Testis (tissue), 3 donors: ENCODE data around the gene SYNPO. TPM values are rescaled to one million over a fixed set of nuclear protein-coding genes. Genes with fewer than 3 reads are reported as not detected.
A peak's percentile ranks its signal among the peaks of the same experiment; 100 is the strongest.

ENCODE experiments used
- DNase-seq: peaks from one replicate; pipeline ENCODE4 v3.0.0-alpha.2; 2019
- H3K27ac ChIP-seq, 2 donors: fragments of 200-600 bp; sonication (generic); one replicate each; pipeline ENCODE4 v1.5.1; 2019
- H3K27me3 ChIP-seq: fragments of 200-600 bp; sonication (generic); one replicate; pipeline ENCODE4 v1.5.1; 2019
- H3K36me3 ChIP-seq: fragments of 200-600 bp; sonication (generic); one replicate; pipeline ENCODE4 v1.5.1; 2017; ENCODE audit warnings: low read depth; ENCODE audit errors: missing control alignments
- H3K4me1 ChIP-seq: fragments of 200-600 bp; sonication (generic); one replicate; pipeline ENCODE4 v1.5.1; 2019
- H3K4me3 ChIP-seq, 2 donors: fragments of 200-600 bp; sonication (generic); one replicate each; pipeline ENCODE4 v1.5.1; 2017 to 2019
- H3K9me3 ChIP-seq: fragments of 200-600 bp; sonication (generic); one replicate; pipeline ENCODE4 v1.5.1; 2017
- CTCF ChIP-seq, 3 experiments: fragments of 450-650 bp in 2 of 3; fragments of 200-600 bp in 1 of 3; sonication (generic) in 1 of 3; IDR thresholded peaks; one replicate each; pipeline ENCODE4 v1.5.1; 2016 to 2019; ENCODE audit warnings: antibody characterized with exemption in 3 of 3, mild to moderate bottlenecking in 2 of 3, moderate library complexity in 1 of 3
- POLR2A ChIP-seq: fragments of 450-650 bp; IDR thresholded peaks from one replicate; pipeline ENCODE4 v1.6.1; 2017; ENCODE audit warnings: antibody characterized with exemption, mild to moderate bottlenecking, moderate library complexity
- WGBS, 2 donors: methylation state at CpG; one replicate each; pipeline ENCODE4 v1.1.5; 2018; 5-methylcytosine and 5-hydroxymethylcytosine counted together
- intact Hi-C: fragments of 100-400 bp; cut with DNase I; formaldehyde crosslinking; loops from one replicate; pipeline ENCODE4 v1.15.1; 2023; ENCODE audit warnings: low total_unique reads
- polyA plus RNA-seq: library from polyadenylated mRNA; stranded (reverse); fragments of 350-450 nt; fragmentation: Illumina TruSeq; extraction: RNeasy Lipid Tissue Mini Kit (QIAGEN cat#74804); gene quantifications from one replicate; pipeline ENCODE4 v1.2.3, GENCODE V29; 2014; ENCODE audit warnings: low read depth, low replicate concordance; ENCODE audit not compliant: insufficient read depth
- total RNA-seq, 2 donors: library from RNA; depleted of rRNA; stranded (reverse); fragments of >200 nt; gene quantifications; one replicate each; pipeline ENCODE4 v1.2.3, GENCODE V29; 2016

The SYNPO gene
- total and polyA plus RNA-seq, 3 donors from 2014 or later: 49.1 to 53.2 (median 52.2) TPM

DNA sequence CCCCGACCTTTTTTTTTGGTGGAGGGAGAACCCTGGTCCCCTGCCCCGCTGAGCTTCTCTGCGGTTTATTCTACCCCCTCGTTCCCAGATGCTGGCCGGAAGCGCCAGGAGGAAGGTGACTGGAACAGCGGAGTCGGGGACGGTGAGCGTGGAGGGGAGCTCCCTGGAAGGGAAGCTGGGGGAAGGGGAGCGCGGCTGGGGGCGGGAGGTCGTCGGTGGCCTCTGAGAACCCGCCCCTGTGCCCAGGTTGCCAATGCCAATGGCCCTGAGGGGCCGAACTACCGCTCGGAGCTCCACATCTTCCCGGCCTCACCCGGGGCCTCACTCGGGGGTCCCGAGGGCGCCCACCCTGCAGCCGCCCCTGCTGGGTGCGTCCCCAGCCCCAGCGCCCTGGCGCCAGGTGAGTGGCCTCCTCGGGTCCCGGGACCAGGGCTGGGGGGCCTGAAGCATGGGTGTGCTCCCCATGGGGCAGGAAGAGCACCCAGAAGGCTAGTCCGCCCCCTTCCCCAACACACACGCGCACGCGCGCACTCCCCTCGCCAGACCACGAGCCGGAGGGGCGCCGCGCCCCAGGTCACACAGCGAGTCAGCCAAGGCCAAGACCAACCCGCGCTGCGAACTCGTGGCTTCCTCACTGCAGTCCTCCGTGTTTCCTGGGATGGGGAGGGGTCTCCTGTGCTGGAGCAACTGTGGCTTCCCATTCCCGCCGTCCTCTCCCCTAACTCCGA is 31.2 kb downstream of the SYNPO start:
- Histone ChIP-seq H3K27ac (peak overlapping the region; percentile 64 to 79), H3K4me1 (peaks cover 30% of the 10 kb centered on the region), H3K36me3 (no peaks in the 10 kb centered on the region), H3K4me3 (peak overlapping the region; percentile 52 to 67), H3K27me3 (no peaks in the 10 kb centered on the region), H3K9me3 (no peaks in the 10 kb centered on the region)
- 6 to 9% methylated on average over 24 to 45 of the region's 51 CpGs for WGBS, 2 donors
- TF ChIP-seq POLR2A: no peak
- no peak for TF ChIP-seq CTCF (IDR thresholded peaks at IDR 0.05)
- no peak for DNase-seq
- intact Hi-C loops: no loop called here

GRCh38 chr5:150672237-150672883 is 31.9 kb downstream of the SYNPO start:
- peak; percentile 45 for DNase-seq
- H3K4me3 ChIP-seq: peak overlapping the region; percentile 52 to 67
- peaks cover 30% of the 10 kb centered on the region for H3K4me1 ChIP-seq
- intact Hi-C loops: no loop called here
- TF ChIP-seq POLR2A (no peak), CTCF (IDR thresholded peaks at IDR 0.05) (no peak)
- no peaks in the 10 kb centered on the region for H3K27me3 ChIP-seq
- peak overlapping the region; percentile 64 to 79 for H3K27ac ChIP-seq
- no peaks in the 10 kb centered on the region for H3K9me3 ChIP-seq
- 8% methylated on average over 20 to 31 of the region's 38 CpGs for WGBS, 2 donors
- no peaks in the 10 kb centered on the region for H3K36me3 ChIP-seq

DNA sequence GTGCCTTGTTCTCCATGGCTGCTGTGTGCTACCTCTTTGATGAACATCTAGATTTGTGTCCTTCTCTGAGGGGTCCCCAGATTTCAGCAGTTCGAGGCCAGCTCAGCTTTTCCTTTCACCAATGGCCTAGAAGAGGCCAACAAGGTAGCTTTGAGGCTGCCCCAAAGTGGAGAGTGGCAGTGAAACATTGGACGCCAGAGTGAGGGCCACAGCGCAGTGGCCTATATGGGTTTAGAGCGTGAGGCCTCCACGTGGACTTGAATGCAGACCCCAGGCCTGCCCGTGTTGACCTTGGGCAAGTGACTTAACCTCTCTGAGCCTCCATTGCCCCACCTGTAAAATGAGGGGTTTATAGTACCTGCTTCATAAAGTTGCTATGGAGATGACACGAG is 32.4 kb downstream of the SYNPO start:
- Histone ChIP-seq H3K9me3 (no peaks in the 10 kb centered on the region), H3K4me1 (peaks cover 30% of the 10 kb centered on the region), H3K4me3 (peak overlapping the region in 1 of 2 donors; percentile 67), H3K36me3 (no peaks in the 10 kb centered on the region), H3K27ac (peak overlapping the region in 1 of 2 donors; percentile 79), H3K27me3 (no peaks in the 10 kb centered on the region)
- intact Hi-C loops: no loop called here
- TF ChIP-seq CTCF (IDR thresholded peaks at IDR 0.05) (no peak), POLR2A (no peak)
- DNase-seq: no peak
- 45 to 72% methylated on average over 7 of the region's 7 CpGs for WGBS, 2 donors

DNA sequence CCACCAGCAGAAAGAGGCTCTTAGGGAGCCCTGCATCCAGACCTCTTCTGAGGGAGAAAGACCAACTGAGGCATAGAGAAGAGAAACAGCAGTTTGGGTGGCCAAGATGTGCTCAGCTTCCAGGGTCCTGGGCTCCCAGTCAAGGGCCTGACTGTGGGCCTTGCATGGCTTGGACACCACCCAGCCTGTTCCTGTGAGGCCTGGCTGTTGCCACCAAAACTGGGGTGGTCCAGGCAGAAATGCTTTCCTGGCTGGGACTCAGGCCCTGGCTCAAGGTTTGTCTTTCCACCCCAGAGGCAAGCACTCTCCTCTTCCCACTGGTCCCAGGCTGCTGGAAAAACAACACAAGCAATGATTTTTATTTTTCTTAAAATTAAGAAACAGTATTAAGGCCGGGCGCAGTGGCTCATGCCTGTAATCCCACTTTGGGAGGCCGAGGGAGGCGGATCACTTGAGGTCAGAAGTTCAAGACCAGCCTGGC is 33.9 kb downstream of the SYNPO start:
- TF ChIP-seq CTCF (IDR thresholded peaks at IDR 0.05) (no peak), POLR2A (no peak)
- intact Hi-C loops: no loop called here
- Histone ChIP-seq H3K4me3 (no peak overlapping the region), H3K27ac (peak overlapping the region in 1 of 2 donors; percentile 1), H3K27me3 (no peaks in the 10 kb centered on the region), H3K4me1 (peaks cover 30% of the 10 kb centered on the region), H3K36me3 (no peaks in the 10 kb centered on the region), H3K9me3 (no peaks in the 10 kb centered on the region)
- peak; percentile 84 for DNase-seq
- WGBS, 2 donors: 39 to 50% methylated on average over 4 of the region's 4 CpGs
